WTC11 (cell line): ENCODE results near the gene CXorf38. TPM values are rescaled to one million over a fixed set of nuclear protein-coding genes. Genes with fewer than 3 reads are reported as not detected.

Experiments used
- ATAC-seq: fragments of 200-7000 bp; cut with Tn5 transposase; 2 replicates; pipeline ENCODE4 v1.10.0; 2021; ENCODE audit warnings: mild to moderate bottlenecking, moderate library complexity
- CTCF ChIA-PET: fragments of 300-600 bp; sonication (Branson Sonifier 250); formaldehyde crosslinking; loops from one replicate; lab custom pipeline; 2021; ENCODE audit warnings: antibody characterized with exemption; lab: Charles Lee
- POLR2A ChIA-PET: fragments of 350-600 bp; sonication (Branson Sonifier 250); formaldehyde crosslinking; loops from one replicate; lab custom pipeline; 2021; ENCODE audit warnings: antibody characterized with exemption; lab: Charles Lee
- DNase-seq: peaks from one replicate; pipeline ENCODE4 v3.0.0; 2021; ENCODE audit warnings: low spot score
- H3K27ac Mint-ChIP-seq: 2 replicates; pipeline ENCODE4 v1.8.0; 2021; ENCODE audit warnings: mixed read lengths
- H3K27me3 Mint-ChIP-seq: 2 replicates; pipeline ENCODE4 v1.8.0; 2021; ENCODE audit warnings: low read depth, mild to moderate bottlenecking, moderate library complexity, mixed read lengths
- H3K36me3 Mint-ChIP-seq: 2 replicates; pipeline ENCODE4 v1.8.0; 2021; ENCODE audit warnings: mixed read lengths
- H3K4me1 Mint-ChIP-seq: 2 replicates; pipeline ENCODE4 v1.8.0; 2022; ENCODE audit warnings: mixed read lengths
- H3K4me3 Mint-ChIP-seq: 2 replicates; pipeline ENCODE4 v1.8.0; 2021; ENCODE audit warnings: mild to moderate bottlenecking, moderate library complexity, mixed read lengths
- H3K9me3 Mint-ChIP-seq: 2 replicates; pipeline ENCODE4 v1.8.0; 2021; ENCODE audit warnings: mixed read lengths
- E2F5 ChIP-seq: sonication (generic); formaldehyde crosslinking; IDR thresholded peaks from 2 replicates; pipeline ENCODE4 v1.8.1; 2022; ENCODE audit warnings: mild to moderate bottlenecking, moderate library complexity, missing genetic modification reagents
- HMGA2 ChIP-seq: fragments of 250-450 bp; sonication (Bioruptor Pico); IDR thresholded peaks from 2 replicates; pipeline ENCODE4 v1.4.0; 2021; ENCODE audit warnings: mild to moderate bottlenecking, moderate library complexity
- IRF2 ChIP-seq: sonication (generic); formaldehyde crosslinking; IDR thresholded peaks from 2 replicates; pipeline ENCODE4 v1.8.0; 2022; ENCODE audit warnings: low read depth, missing genetic modification reagents, borderline replicate concordance
- JAZF1 ChIP-seq: fragments of 250-450 bp; sonication (Bioruptor Pico); IDR thresholded peaks from 2 replicates; pipeline ENCODE4 v1.9.0; 2021; ENCODE audit warnings: moderate library complexity, mild to moderate bottlenecking, inconsistent platforms
- MYBL2 ChIP-seq: sonication (generic); formaldehyde crosslinking; IDR thresholded peaks from 2 replicates; pipeline ENCODE4 v1.8.1; 2023; ENCODE audit warnings: mild to moderate bottlenecking, moderate library complexity, missing genetic modification reagents
- NR1H2 ChIP-seq: sonication (generic); formaldehyde crosslinking; IDR thresholded peaks from 2 replicates; pipeline ENCODE4 v1.9.0; 2021; ENCODE audit warnings: mild to moderate bottlenecking, moderate library complexity, missing genetic modification reagents
- NR3C1 ChIP-seq: sonication (generic); formaldehyde crosslinking; conservative IDR thresholded peaks from 2 replicates; pipeline ENCODE4 v1.8.1; 2023; ENCODE audit warnings: low read depth, mild to moderate bottlenecking, missing genetic modification reagents
- OVOL2 ChIP-seq: fragments of 250-450 bp; sonication (Bioruptor Pico); IDR thresholded peaks from 2 replicates; pipeline ENCODE4 v1.9.0; 2021; ENCODE audit warnings: mild to moderate bottlenecking, borderline replicate concordance
- PRRX2 ChIP-seq: fragments of 250-450 bp; sonication (Bioruptor Pico); IDR thresholded peaks from 2 replicates; pipeline ENCODE4 v1.8.0; 2021; ENCODE audit warnings: mild to moderate bottlenecking
- RORB ChIP-seq: fragments of 250-450 bp; sonication (Bioruptor Pico); IDR thresholded peaks from 2 replicates; pipeline ENCODE4 v1.9.0; 2021; ENCODE audit warnings: mild to moderate bottlenecking
- SMAD3 ChIP-seq: sonication (generic); formaldehyde crosslinking; IDR thresholded peaks from 2 replicates; pipeline ENCODE4 v1.8.0; 2022; ENCODE audit warnings: missing genetic modification reagents, mild to moderate bottlenecking, borderline replicate concordance
- SMAD4 ChIP-seq: sonication (generic); formaldehyde crosslinking; IDR thresholded peaks from 2 replicates; pipeline ENCODE4 v1.8.0; 2022; ENCODE audit warnings: mild to moderate bottlenecking, missing genetic modification reagents
- SP1 ChIP-seq: sonication (generic); formaldehyde crosslinking; conservative IDR thresholded peaks from 2 replicates; pipeline ENCODE4 v1.8.1; 2022; ENCODE audit warnings: missing genetic modification reagents
- TEAD1 ChIP-seq: sonication (generic); formaldehyde crosslinking; IDR thresholded peaks from 2 replicates; pipeline ENCODE4 v1.8.0; 2022; ENCODE audit warnings: mild to moderate bottlenecking, missing genetic modification reagents
- TP53 ChIP-seq: sonication (generic); formaldehyde crosslinking; IDR thresholded peaks from 2 replicates; pipeline ENCODE4 v1.8.1; 2023; ENCODE audit warnings: mild to moderate bottlenecking, missing genetic modification reagents
- ZBTB21 ChIP-seq: sonication (generic); formaldehyde crosslinking; IDR thresholded peaks from 2 replicates; pipeline ENCODE4 v1.8.1; 2023; ENCODE audit warnings: mild to moderate bottlenecking, missing genetic modification reagents, borderline replicate concordance
- ZNF121 ChIP-seq: sonication (generic); formaldehyde crosslinking; IDR thresholded peaks from 2 replicates; pipeline ENCODE4 v1.8.0; 2023; ENCODE audit warnings: missing genetic modification reagents
- ZNF138 ChIP-seq: sonication (generic); formaldehyde crosslinking; conservative IDR thresholded peaks from 2 replicates; pipeline ENCODE4 v1.8.1; 2022; ENCODE audit warnings: mild to moderate bottlenecking, moderate library complexity, missing genetic modification reagents
- total RNA-seq: library from RNA; stranded (reverse); gene quantifications from 3 replicates; pipeline ENCODE4 v1.2.3, GENCODE V29; 2021
- TF ChIP-seq, protein P1 (sequence below): sonication (generic); formaldehyde crosslinking; IDR thresholded peaks from 2 replicates; pipeline ENCODE4 v1.8.0; 2022; ENCODE audit warnings: mild to moderate bottlenecking, missing genetic modification reagents
- TF ChIP-seq, protein P2 (sequence below): sonication (generic); formaldehyde crosslinking; IDR thresholded peaks from 2 replicates; pipeline ENCODE4 v1.8.1; 2022; ENCODE audit warnings: low read depth, missing genetic modification reagents, borderline replicate concordance
- TF ChIP-seq, protein P3 (sequence below): sonication (generic); formaldehyde crosslinking; conservative IDR thresholded peaks from 2 replicates; pipeline ENCODE4 v1.8.1; 2022; ENCODE audit warnings: mild to moderate bottlenecking, missing genetic modification reagents
- TF ChIP-seq, protein P4 (sequence below): fragments of 250-450 bp; sonication (Bioruptor Pico); conservative IDR thresholded peaks from 2 replicates; pipeline ENCODE4 v1.9.0; 2021; ENCODE audit warnings: mild to moderate bottlenecking
- TF ChIP-seq, protein P5 (sequence below): sonication (generic); formaldehyde crosslinking; conservative IDR thresholded peaks from 2 replicates; pipeline ENCODE4 v1.8.1; 2023; ENCODE audit warnings: mild to moderate bottlenecking, low read depth, missing genetic modification reagents, moderate library complexity

The CXorf38 gene
- total RNA-seq, 1 experiment from 2014 or later = 10.0 TPM

DNA sequence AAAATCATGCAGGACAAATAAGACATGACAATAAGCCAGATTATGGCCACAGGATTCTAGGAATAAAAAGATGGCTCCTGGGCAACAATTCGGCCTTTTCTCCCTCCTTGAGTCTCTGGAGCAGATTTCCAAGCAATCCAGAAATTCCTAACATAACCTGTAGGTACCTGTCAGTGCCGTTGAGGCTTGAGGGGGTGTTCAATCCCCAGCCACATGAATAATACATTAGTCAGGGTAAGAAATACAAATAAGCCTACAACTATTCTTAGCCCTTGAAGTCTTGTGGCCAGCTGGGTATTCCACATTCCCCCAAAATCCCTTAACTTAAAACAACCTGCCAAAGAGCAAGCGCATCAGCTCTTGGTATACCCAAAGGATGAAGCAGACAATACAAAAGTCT, 9.7 kb downstream of the CXorf38 start:
- DNase-seq (no peak), ATAC-seq (no peak)
- Mint-ChIP-seq H3K27me3 (no peaks in the 10 kb centered on the region), H3K4me3 (no peak overlapping the region), H3K4me1 (no peaks in the 10 kb centered on the region)
- CTCF ChIA-PET = no interaction called here
- no peak for TF ChIP-seq SP1 (CRISPR knock-in tag)
- no peak for TF ChIP-seq IRF2 (CRISPR knock-in tag)
- TF ChIP-seq, protein P1, sequence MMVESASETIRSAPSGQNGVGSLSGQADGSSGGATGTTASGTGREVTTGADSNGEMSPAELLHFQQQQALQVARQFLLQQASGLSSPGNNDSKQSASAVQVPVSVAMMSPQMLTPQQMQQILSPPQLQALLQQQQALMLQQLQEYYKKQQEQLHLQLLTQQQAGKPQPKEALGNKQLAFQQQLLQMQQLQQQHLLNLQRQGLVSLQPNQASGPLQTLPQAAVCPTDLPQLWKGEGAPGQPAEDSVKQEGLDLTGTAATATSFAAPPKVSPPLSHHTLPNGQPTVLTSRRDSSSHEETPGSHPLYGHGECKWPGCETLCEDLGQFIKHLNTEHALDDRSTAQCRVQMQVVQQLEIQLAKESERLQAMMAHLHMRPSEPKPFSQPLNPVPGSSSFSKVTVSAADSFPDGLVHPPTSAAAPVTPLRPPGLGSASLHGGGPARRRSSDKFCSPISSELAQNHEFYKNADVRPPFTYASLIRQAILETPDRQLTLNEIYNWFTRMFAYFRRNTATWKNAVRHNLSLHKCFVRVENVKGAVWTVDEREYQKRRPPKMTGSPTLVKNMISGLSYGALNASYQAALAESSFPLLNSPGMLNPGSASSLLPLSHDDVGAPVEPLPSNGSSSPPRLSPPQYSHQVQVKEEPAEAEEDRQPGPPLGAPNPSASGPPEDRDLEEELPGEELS (CRISPR knock-in tag) = no peak
- TF ChIP-seq, protein P2, sequence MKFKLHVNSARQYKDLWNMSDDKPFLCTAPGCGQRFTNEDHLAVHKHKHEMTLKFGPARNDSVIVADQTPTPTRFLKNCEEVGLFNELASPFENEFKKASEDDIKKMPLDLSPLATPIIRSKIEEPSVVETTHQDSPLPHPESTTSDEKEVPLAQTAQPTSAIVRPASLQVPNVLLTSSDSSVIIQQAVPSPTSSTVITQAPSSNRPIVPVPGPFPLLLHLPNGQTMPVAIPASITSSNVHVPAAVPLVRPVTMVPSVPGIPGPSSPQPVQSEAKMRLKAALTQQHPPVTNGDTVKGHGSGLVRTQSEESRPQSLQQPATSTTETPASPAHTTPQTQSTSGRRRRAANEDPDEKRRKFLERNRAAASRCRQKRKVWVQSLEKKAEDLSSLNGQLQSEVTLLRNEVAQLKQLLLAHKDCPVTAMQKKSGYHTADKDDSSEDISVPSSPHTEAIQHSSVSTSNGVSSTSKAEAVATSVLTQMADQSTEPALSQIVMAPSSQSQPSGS (CRISPR knock-in tag) = no peak
- no peak for TF ChIP-seq ZBTB21 (CRISPR knock-in tag)
- no peak for TF ChIP-seq SMAD3 (CRISPR knock-in tag)
- TF ChIP-seq, protein P3, sequence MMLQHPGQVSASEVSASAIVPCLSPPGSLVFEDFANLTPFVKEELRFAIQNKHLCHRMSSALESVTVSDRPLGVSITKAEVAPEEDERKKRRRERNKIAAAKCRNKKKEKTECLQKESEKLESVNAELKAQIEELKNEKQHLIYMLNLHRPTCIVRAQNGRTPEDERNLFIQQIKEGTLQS (CRISPR knock-in tag) = no peak
- TF ChIP-seq HMGA2 (CRISPR knock-in tag) = no peak
- TF ChIP-seq OVOL2 = no peak
- TF ChIP-seq, protein P4, sequence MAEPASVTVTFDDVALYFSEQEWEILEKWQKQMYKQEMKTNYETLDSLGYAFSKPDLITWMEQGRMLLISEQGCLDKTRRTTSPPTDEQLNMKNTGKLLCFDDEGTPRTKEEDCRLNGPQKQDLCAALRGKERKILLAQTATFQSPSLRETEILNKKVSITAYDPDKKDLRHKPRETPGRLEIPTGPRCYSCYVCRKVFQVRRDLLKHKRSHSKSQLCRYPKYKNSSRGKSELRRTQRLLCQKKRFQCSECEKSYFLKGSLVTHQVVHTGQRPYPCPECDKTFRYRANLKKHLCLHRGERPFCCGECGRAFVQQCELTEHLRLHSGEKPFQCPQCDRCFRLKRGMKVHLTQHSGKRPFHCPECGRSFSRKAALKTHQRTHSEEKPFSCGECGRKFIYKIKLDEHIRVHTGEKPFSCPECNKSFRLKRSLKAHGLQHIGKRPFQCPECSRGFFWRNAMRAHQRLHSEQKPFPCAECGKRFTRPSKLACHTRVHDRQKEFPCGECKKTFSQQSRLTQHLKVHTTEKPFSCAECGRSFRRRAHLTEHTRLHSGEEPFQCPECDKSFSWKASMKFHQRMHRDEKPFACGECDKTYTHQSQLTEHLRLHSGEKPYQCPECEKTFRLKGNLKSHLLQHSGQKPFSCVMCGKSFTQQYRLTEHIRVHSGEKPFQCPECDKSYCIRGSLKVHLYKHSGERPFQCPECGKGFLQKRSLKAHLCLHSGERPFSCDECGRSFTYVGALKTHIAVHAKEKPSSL (CRISPR knock-in tag) = no peak
- no peak for TF ChIP-seq SMAD4 (CRISPR knock-in tag)
- TF ChIP-seq E2F5 (CRISPR knock-in tag) = no peak
- TF ChIP-seq PRRX2 (CRISPR knock-in tag) = no peak
- TF ChIP-seq TP53 (CRISPR knock-in tag) = no peak
- no peak for TF ChIP-seq JAZF1 (CRISPR knock-in tag)
- no peak for TF ChIP-seq NR3C1 (CRISPR knock-in tag)
- TF ChIP-seq RORB = no peak
- TF ChIP-seq ZNF138 (CRISPR knock-in tag) = no peak
- TF ChIP-seq TEAD1 (CRISPR knock-in tag) = no peak
- TF ChIP-seq, all 79 proteins: peak for 0
- no peaks in the 10 kb centered on the region for H3K9me3 Mint-ChIP-seq
- POLR2A ChIA-PET = no interaction called here
- H3K36me3 Mint-ChIP-seq = peaks cover 37% of the 10 kb centered on the region
- no peak overlapping the region for H3K27ac Mint-ChIP-seq

DNA sequence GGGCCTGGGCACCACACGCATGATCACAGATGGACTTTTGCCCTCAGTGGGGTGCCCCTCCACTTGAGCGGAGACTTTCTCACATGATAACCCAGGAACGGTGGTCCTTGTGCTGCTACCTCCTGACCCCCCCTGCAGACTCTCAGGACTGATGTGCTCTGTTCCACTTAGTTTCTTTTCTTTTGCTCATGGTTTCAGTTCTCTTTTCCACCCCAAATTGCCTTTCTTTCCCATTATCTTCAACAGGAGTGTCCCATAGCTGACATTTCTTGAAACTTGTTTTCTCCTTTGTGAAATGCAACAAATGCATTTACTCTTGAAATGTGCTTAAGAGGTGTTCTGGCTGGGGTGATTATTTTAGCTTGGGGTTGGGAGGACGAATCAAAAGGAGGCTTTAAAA, 15.2 kb downstream of the CXorf38 start:
- POLR2A ChIA-PET = no interaction called here
- Mint-ChIP-seq H3K27ac (no peak overlapping the region), H3K36me3 (peaks cover 39% of the 10 kb centered on the region), H3K4me3 (no peak overlapping the region), H3K4me1 (no peaks in the 10 kb centered on the region), H3K9me3 (no peaks in the 10 kb centered on the region), H3K27me3 (no peaks in the 10 kb centered on the region)
- ATAC-seq = no peak
- DNase-seq = no peak
- TF ChIP-seq, protein P5, sequence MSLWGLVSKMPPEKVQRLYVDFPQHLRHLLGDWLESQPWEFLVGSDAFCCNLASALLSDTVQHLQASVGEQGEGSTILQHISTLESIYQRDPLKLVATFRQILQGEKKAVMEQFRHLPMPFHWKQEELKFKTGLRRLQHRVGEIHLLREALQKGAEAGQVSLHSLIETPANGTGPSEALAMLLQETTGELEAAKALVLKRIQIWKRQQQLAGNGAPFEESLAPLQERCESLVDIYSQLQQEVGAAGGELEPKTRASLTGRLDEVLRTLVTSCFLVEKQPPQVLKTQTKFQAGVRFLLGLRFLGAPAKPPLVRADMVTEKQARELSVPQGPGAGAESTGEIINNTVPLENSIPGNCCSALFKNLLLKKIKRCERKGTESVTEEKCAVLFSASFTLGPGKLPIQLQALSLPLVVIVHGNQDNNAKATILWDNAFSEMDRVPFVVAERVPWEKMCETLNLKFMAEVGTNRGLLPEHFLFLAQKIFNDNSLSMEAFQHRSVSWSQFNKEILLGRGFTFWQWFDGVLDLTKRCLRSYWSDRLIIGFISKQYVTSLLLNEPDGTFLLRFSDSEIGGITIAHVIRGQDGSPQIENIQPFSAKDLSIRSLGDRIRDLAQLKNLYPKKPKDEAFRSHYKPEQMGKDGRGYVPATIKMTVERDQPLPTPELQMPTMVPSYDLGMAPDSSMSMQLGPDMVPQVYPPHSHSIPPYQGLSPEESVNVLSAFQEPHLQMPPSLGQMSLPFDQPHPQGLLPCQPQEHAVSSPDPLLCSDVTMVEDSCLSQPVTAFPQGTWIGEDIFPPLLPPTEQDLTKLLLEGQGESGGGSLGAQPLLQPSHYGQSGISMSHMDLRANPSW = no peak
- TF ChIP-seq MYBL2 (CRISPR knock-in tag) (no peak), NR1H2 (no peak), PRRX2 (CRISPR knock-in tag) (no peak), ZNF121 (CRISPR knock-in tag) (no peak)
- CTCF ChIA-PET = interaction anchor here (1.4 kb wide), 1 partner anchor 20 kb away, joined by 3 read pairs; no protein-coding TSS in a partner anchor
